ENCODE data around the gene UBE2J2.

GRCh38 chr1:1320666-1321448, 47.2 kb upstream of the UBE2J2 start:
- TF ChIP-seq CTCF (IDR thresholded peaks at IDR 0.05 in 8 of 11, conservative IDR thresholded peaks at IDR 0.05 in 3 of 11): no peak
- TF ChIP-seq POLR2A (IDR thresholded peaks at IDR 0.05): no peak
- peak in 1 of 3 donors; percentile 18 for TF ChIP-seq POLR2AphosphoS5 (IDR thresholded peaks at IDR 0.05)

Measured in spleen (tissue), 7 donors.